GM23338 (cell line): ENCODE measurements around the gene HOXC9.

Experiments
- CREB1 ChIP-seq: fragments of 250-450 bp; sonication (Bioruptor Pico); IDR thresholded peaks from 2 replicates; pipeline ENCODE4 v1.5.0; 2020; ENCODE audit warnings: low read depth, mild to moderate bottlenecking, moderate library complexity
- EZH2 ChIP-seq: fragments of 200-600 bp; sonication (generic); IDR thresholded peaks from one replicate; pipeline ENCODE4 v1.8.0; 2017; ENCODE audit warnings: antibody characterized with exemption, mild to moderate bottlenecking, low read depth; ENCODE audit not compliant: unreplicated experiment
- EZH2phosphoT487 ChIP-seq: fragments of 200-600 bp; sonication (generic); IDR thresholded peaks from one replicate; pipeline ENCODE4 v1.8.1; 2018; ENCODE audit warnings: antibody characterized with exemption; ENCODE audit not compliant: unreplicated experiment
- JUNB ChIP-seq: IDR thresholded peaks from one replicate; pipeline ENCODE4 v1.6.1; 2016; ENCODE audit warnings: antibody characterized with exemption; ENCODE audit not compliant: unreplicated experiment
- NANOG ChIP-seq: IDR thresholded peaks from 2 replicates; pipeline ENCODE4 v1.6.1; 2016; ENCODE audit warnings: antibody characterized with exemption, borderline replicate concordance
- POLR2AphosphoS5 ChIP-seq: IDR thresholded peaks from 2 replicates; pipeline ENCODE4 v1.6.1; 2016; ENCODE audit warnings: antibody characterized with exemption, low read depth
- STAT1 ChIP-seq: IDR thresholded peaks from one replicate; pipeline ENCODE4 v1.6.1; 2016; ENCODE audit warnings: antibody characterized with exemption; ENCODE audit not compliant: unreplicated experiment
- ZNF114 ChIP-seq: fragments of 250-450 bp; sonication (Bioruptor Pico); IDR thresholded peaks from 2 replicates; pipeline ENCODE4 v1.5.0; 2020; ENCODE audit warnings: mild to moderate bottlenecking, moderate library complexity
- ZNF331 ChIP-seq: fragments of 250-450 bp; sonication (Bioruptor Pico); IDR thresholded peaks from 2 replicates; pipeline ENCODE4 v1.5.0; 2020; ENCODE audit warnings: low read depth, mild to moderate bottlenecking, moderate library complexity
- TF ChIP-seq, protein P1 (sequence below), 2 experiments: fragments of 200-600 bp in 1 of 2; sonication (generic) in 1 of 2; conservative IDR thresholded peaks; 2 replicates each; pipeline versions ENCODE4 v1.5.1 to v1.6.1; 2016 to 2017; ENCODE audit warnings: antibody characterized with exemption in 2 of 2, low read depth in 2 of 2, mild to moderate bottlenecking in 2 of 2, moderate library complexity in 1 of 2
- TF ChIP-seq, protein P2 (sequence below): IDR thresholded peaks from 2 replicates; pipeline ENCODE4 v1.6.1; 2016; ENCODE audit warnings: antibody characterized with exemption
- TF ChIP-seq, protein P3 (sequence below): IDR thresholded peaks from one replicate; pipeline ENCODE4 v1.6.1; 2018; ENCODE audit warnings: antibody characterized with exemption; ENCODE audit not compliant: unreplicated experiment
- TF ChIP-seq, protein P4 (sequence below): fragments of 250-450 bp; sonication (Bioruptor Pico); IDR thresholded peaks from 2 replicates; pipeline ENCODE4 v1.5.0; 2020; ENCODE audit warnings: mild to moderate bottlenecking, moderate library complexity

DNA sequence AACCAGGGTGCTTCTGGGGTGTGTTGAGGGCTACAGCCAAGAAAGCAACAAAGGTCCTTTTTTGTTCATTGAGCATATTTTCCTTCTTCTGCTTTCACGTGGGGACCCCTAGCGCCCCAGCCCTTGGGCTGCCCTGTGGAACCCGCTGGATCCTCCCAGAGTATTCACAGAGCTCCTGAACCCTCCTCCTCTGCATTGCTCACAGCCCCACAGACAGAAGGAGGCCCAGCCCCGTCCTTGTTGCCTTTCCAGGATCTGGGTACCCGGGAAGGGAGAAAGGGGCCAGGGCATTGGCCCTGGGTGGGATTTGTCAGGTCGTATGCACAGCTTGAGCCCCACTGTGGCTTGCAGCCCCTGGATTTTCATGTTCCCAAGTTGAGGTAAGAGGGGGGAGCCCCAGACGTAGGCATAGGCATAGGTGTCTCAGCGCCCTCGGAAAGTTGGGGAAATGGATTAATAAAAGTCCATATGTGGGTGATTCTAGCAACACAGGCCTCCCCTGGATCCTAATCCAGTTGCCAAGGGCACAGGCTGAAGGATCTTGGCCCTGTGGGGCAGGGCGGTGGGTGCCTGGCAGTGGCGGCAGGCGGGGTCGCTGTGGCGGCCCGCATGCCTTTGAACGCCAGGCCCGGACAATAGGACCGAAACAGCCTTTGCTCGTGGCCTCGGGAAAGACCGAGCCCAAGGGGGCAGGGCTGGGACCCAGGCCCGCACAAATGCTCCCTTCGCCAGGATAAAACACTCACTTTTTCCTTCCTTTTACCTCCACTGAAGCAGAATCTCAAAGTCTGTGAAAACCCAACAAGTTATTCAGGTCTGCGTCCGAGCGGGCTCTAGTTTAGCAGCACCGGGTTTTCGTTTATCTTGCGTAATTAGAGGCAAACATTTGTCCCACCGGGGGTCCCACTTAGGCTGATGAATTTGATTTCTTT lies 18.1 kb upstream of the HOXC9 start:
- TF ChIP-seq, protein P1, sequence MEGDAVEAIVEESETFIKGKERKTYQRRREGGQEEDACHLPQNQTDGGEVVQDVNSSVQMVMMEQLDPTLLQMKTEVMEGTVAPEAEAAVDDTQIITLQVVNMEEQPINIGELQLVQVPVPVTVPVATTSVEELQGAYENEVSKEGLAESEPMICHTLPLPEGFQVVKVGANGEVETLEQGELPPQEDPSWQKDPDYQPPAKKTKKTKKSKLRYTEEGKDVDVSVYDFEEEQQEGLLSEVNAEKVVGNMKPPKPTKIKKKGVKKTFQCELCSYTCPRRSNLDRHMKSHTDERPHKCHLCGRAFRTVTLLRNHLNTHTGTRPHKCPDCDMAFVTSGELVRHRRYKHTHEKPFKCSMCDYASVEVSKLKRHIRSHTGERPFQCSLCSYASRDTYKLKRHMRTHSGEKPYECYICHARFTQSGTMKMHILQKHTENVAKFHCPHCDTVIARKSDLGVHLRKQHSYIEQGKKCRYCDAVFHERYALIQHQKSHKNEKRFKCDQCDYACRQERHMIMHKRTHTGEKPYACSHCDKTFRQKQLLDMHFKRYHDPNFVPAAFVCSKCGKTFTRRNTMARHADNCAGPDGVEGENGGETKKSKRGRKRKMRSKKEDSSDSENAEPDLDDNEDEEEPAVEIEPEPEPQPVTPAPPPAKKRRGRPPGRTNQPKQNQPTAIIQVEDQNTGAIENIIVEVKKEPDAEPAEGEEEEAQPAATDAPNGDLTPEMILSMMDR (conservative IDR thresholded peaks at IDR 0.05; ENCODE audit: low read depth in 2 of 2) = 0 out of 4 replicates have a peak, but pooled peaks of 1 of the 2 experiments have one; percentile 5
- TF ChIP-seq, protein P2, sequence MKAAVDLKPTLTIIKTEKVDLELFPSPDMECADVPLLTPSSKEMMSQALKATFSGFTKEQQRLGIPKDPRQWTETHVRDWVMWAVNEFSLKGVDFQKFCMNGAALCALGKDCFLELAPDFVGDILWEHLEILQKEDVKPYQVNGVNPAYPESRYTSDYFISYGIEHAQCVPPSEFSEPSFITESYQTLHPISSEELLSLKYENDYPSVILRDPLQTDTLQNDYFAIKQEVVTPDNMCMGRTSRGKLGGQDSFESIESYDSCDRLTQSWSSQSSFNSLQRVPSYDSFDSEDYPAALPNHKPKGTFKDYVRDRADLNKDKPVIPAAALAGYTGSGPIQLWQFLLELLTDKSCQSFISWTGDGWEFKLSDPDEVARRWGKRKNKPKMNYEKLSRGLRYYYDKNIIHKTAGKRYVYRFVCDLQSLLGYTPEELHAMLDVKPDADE = no peak
- TF ChIP-seq EZH2 (peak; percentile 98), POLR2AphosphoS5 (no peak), CREB1 (no peak), ZNF331 (CRISPR knock-in tag) (no peak), JUNB (no peak), ZNF114 (CRISPR knock-in tag) (no peak), EZH2phosphoT487 (peak; percentile 84), STAT1 (no peak), NANOG (no peak)
- TF ChIP-seq, protein P3, sequence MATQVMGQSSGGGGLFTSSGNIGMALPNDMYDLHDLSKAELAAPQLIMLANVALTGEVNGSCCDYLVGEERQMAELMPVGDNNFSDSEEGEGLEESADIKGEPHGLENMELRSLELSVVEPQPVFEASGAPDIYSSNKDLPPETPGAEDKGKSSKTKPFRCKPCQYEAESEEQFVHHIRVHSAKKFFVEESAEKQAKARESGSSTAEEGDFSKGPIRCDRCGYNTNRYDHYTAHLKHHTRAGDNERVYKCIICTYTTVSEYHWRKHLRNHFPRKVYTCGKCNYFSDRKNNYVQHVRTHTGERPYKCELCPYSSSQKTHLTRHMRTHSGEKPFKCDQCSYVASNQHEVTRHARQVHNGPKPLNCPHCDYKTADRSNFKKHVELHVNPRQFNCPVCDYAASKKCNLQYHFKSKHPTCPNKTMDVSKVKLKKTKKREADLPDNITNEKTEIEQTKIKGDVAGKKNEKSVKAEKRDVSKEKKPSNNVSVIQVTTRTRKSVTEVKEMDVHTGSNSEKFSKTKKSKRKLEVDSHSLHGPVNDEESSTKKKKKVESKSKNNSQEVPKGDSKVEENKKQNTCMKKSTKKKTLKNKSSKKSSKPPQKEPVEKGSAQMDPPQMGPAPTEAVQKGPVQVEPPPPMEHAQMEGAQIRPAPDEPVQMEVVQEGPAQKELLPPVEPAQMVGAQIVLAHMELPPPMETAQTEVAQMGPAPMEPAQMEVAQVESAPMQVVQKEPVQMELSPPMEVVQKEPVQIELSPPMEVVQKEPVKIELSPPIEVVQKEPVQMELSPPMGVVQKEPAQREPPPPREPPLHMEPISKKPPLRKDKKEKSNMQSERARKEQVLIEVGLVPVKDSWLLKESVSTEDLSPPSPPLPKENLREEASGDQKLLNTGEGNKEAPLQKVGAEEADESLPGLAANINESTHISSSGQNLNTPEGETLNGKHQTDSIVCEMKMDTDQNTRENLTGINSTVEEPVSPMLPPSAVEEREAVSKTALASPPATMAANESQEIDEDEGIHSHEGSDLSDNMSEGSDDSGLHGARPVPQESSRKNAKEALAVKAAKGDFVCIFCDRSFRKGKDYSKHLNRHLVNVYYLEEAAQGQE = no peak
- TF ChIP-seq, protein P4, sequence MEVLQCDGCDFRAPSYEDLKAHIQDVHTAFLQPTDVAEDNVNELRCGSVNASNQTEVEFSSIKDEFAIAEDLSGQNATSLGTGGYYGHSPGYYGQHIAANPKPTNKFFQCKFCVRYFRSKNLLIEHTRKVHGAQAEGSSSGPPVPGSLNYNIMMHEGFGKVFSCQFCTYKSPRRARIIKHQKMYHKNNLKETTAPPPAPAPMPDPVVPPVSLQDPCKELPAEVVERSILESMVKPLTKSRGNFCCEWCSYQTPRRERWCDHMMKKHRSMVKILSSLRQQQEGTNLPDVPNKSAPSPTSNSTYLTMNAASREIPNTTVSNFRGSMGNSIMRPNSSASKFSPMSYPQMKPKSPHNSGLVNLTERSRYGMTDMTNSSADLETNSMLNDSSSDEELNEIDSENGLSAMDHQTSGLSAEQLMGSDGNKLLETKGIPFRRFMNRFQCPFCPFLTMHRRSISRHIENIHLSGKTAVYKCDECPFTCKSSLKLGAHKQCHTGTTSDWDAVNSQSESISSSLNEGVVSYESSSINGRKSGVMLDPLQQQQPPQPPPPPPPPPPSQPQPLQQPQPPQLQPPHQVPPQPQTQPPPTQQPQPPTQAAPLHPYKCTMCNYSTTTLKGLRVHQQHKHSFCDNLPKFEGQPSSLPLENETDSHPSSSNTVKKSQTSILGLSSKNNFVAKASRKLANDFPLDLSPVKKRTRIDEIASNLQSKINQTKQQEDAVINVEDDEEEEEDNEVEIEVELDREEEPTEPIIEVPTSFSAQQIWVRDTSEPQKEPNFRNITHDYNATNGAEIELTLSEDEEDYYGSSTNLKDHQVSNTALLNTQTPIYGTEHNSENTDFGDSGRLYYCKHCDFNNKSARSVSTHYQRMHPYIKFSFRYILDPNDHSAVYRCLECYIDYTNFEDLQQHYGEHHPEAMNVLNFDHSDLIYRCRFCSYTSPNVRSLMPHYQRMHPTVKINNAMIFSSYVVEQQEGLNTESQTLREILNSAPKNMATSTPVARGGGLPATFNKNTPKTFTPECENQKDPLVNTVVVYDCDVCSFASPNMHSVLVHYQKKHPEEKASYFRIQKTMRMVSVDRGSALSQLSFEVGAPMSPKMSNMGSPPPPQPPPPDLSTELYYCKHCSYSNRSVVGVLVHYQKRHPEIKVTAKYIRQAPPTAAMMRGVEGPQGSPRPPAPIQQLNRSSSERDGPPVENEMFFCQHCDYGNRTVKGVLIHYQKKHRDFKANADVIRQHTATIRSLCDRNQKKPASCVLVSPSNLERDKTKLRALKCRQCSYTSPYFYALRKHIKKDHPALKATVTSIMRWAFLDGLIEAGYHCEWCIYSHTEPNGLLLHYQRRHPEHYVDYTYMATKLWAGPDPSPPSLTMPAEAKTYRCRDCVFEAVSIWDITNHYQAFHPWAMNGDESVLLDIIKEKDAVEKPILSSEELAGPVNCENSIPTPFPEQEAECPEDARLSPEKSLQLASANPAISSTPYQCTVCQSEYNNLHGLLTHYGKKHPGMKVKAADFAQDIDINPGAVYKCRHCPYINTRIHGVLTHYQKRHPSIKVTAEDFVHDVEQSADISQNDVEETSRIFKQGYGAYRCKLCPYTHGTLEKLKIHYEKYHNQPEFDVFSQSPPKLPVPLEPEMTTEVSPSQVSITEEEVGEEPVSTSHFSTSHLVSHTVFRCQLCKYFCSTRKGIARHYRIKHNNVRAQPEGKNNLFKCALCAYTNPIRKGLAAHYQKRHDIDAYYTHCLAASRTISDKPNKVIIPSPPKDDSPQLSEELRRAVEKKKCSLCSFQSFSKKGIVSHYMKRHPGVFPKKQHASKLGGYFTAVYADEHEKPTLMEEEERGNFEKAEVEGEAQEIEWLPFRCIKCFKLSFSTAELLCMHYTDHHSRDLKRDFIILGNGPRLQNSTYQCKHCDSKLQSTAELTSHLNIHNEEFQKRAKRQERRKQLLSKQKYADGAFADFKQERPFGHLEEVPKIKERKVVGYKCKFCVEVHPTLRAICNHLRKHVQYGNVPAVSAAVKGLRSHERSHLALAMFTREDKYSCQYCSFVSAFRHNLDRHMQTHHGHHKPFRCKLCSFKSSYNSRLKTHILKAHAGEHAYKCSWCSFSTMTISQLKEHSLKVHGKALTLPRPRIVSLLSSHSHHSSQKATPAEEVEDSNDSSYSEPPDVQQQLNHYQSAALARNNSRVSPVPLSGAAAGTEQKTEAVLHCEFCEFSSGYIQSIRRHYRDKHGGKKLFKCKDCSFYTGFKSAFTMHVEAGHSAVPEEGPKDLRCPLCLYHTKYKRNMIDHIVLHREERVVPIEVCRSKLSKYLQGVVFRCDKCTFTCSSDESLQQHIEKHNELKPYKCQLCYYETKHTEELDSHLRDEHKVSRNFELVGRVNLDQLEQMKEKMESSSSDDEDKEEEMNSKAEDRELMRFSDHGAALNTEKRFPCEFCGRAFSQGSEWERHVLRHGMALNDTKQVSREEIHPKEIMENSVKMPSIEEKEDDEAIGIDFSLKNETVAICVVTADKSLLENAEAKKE (CRISPR knock-in tag) = no peak
